Cardiac muscle cell (in vitro differentiated cells and primary cell): Measurements from ENCODE around the gene CDK13. TPM values are rescaled to one million over a fixed set of nuclear protein-coding genes. Genes with fewer than 3 reads are reported as not detected.
A peak's percentile ranks its signal among the peaks of the same experiment; 100 is the strongest.
"Not testable (repeated sequence)": the region's sequence is repeated elsewhere in the genome, so short reads cannot be mapped to it uniquely, and the experiment has no call there.

ENCODE experiments used
- DNase-seq, 2 donors: peaks; one replicate each; pipeline versions ENCODE4 v3.0.0 to v3.0.0-alpha.2; 2010 to 2017; ENCODE audit warnings: low read depth in 1 of 2, low spot score in 1 of 2
- H3K27ac ChIP-seq: fragments of 200-600 bp; sonication (generic); 2 replicates; pipeline ENCODE4 v1.5.1; 2016
- H3K27me3 ChIP-seq: fragments of 200-600 bp; sonication (generic); 2 replicates; pipeline ENCODE4 v1.6.0; 2016; ENCODE audit warnings: control low read depth
- H3K36me3 ChIP-seq: fragments of 200-600 bp; sonication (generic); 2 replicates; pipeline ENCODE4 v1.5.1; 2016; ENCODE audit warnings: control low read depth
- H3K4me1 ChIP-seq: fragments of 200-600 bp; sonication (generic); 2 replicates; pipeline ENCODE4 v1.8.1; 2017; ENCODE audit warnings: low read depth, mild to moderate bottlenecking, mixed run types
- H3K4me3 ChIP-seq: fragments of 200-600 bp; sonication (generic); 2 replicates; pipeline ENCODE4 v1.5.1; 2016; ENCODE audit warnings: mild to moderate bottlenecking
- H3K9me3 ChIP-seq: fragments of 200-600 bp; sonication (generic); 2 replicates; pipeline ENCODE4 v1.5.1; 2017; ENCODE audit warnings: low read depth, mild to moderate bottlenecking, control low read depth
- CTCF ChIP-seq: IDR thresholded peaks from 2 replicates; pipeline ENCODE4 v1.5.1; 2012; ENCODE audit warnings: low read depth, mild to moderate bottlenecking, low read length
- polyA plus RNA-seq: library from polyadenylated mRNA; unstranded; fragments of >200 nt; fragmentation: Nextera tagmentation; extraction: Ambion mirVana; gene quantifications from 2 replicates; pipeline ENCODE4 v1.2.1, GENCODE V29; 2016
- total RNA-seq: library from RNA; depleted of rRNA; stranded (reverse); fragments of >200 nt; gene quantifications from 2 replicates; pipeline ENCODE4 v1.2.3, GENCODE V29; 2016

Gene CDK13
- total and polyA plus RNA-seq, 2 experiments from 2014 or later = 30.5 to 76.5 TPM

- Histone ChIP-seq H3K27ac (peak overlapping the region; percentile 97), H3K4me1 (peaks cover 11% of the 10 kb centered on the region), H3K4me3 (peak overlapping the region; percentile 97), H3K9me3 (no peaks in the 10 kb centered on the region), H3K36me3 (no peaks in the 10 kb centered on the region), H3K27me3 (no peaks in the 10 kb centered on the region)
- no peak for TF ChIP-seq CTCF
- DNase-seq = peak in 1 of 2 donors; percentile 35
Measured at GRCh38 chr7:40133561-40134427, 183.7 kb downstream of the CDK13 start.

GRCh38 chr7:40134428-40135316 lies 184.6 kb downstream of the CDK13 start, which contains the start of the genes MPLKIP and SUGCT:
TSS of gene MPLKIP (minus strand) at chr7:40134622. CDS start at chr7:40134567, 55 bp downstream.
TSS of gene SUGCT (plus strand) at chr7:40135005.
- H3K4me3 ChIP-seq = peak within 1 kb of the TSS; percentile 97
- peak; percentile 96 for TF ChIP-seq CTCF
- H3K4me1 ChIP-seq = peaks cover 11% of the 10 kb centered on the region
- peak within 1 kb of the TSS; percentile 97 for H3K27ac ChIP-seq
- H3K36me3 ChIP-seq = no peaks in the 10 kb centered on the region
- no peaks in the 10 kb centered on the region for H3K27me3 ChIP-seq
- DNase-seq = peak; percentile 89 to 92
- no peaks in the 10 kb centered on the region for H3K9me3 ChIP-seq

- no peak for DNase-seq
- H3K4me3 ChIP-seq = peak overlapping the region; percentile 97
- no peak for TF ChIP-seq CTCF
- H3K27me3 ChIP-seq = no peaks in the 10 kb centered on the region
- no peaks in the 10 kb centered on the region for H3K9me3 ChIP-seq
- no peaks in the 10 kb centered on the region for H3K36me3 ChIP-seq
- peaks cover 11% of the 10 kb centered on the region for H3K4me1 ChIP-seq
- peak overlapping the region; percentile 97 for H3K27ac ChIP-seq
Measured at GRCh38 chr7:40135317-40135610, 185.2 kb downstream of the CDK13 start.

GRCh38 chr7:40137563-40137962 lies 187.5 kb downstream of the CDK13 start:
- TF ChIP-seq CTCF = no peak
- H3K9me3 ChIP-seq = no peaks in the 10 kb centered on the region
- DNase-seq = no peak
- no peaks in the 10 kb centered on the region for H3K27me3 ChIP-seq
- no peak overlapping the region for H3K27ac ChIP-seq
- H3K4me3 ChIP-seq = no peak overlapping the region
- peaks cover 10% of the 10 kb centered on the region for H3K4me1 ChIP-seq
- H3K36me3 ChIP-seq = no peaks in the 10 kb centered on the region

- Histone ChIP-seq H3K27ac (no peak overlapping the region), H3K36me3 (no peaks in the 10 kb centered on the region), H3K9me3 (no peaks in the 10 kb centered on the region), H3K27me3 (no peaks in the 10 kb centered on the region), H3K4me1 (no peaks in the 10 kb centered on the region), H3K4me3 (no peak overlapping the region)
- no peak for DNase-seq
- TF ChIP-seq CTCF = no peak
Measured at GRCh38 chr7:40138973-40139372, 188.9 kb downstream of the CDK13 start.

GRCh38 chr7:40139891-40140290 lies 189.8 kb downstream of the CDK13 start:
- not testable (repeated sequence) for H3K27ac ChIP-seq, H3K27me3 ChIP-seq, H3K9me3 ChIP-seq, H3K4me1 ChIP-seq, DNase-seq, H3K4me3 ChIP-seq, H3K36me3 ChIP-seq

GRCh38 chr7:40141916-40142315 lies 191.9 kb downstream of the CDK13 start:
- DNase-seq, H3K9me3 ChIP-seq, H3K36me3 ChIP-seq, H3K4me3 ChIP-seq, H3K27ac ChIP-seq, H3K4me1 ChIP-seq, H3K27me3 ChIP-seq: not testable (repeated sequence)

GRCh38 chr7:40145596-40146130 lies 195.6 kb downstream of the CDK13 start:
- H3K27me3 ChIP-seq, H3K27ac ChIP-seq, H3K4me3 ChIP-seq, H3K9me3 ChIP-seq, H3K4me1 ChIP-seq, H3K36me3 ChIP-seq: not testable (repeated sequence)
- DNase-seq = peak in 1 of 2 donors; percentile 30
